ENCODE data around the gene KLK13. TPM values are rescaled to one million over a fixed set of nuclear protein-coding genes. Genes with fewer than 3 reads are reported as not detected.

The KLK13 gene
- total RNA-seq, 1 experiment from 2014 or later, result not detected

DNA sequence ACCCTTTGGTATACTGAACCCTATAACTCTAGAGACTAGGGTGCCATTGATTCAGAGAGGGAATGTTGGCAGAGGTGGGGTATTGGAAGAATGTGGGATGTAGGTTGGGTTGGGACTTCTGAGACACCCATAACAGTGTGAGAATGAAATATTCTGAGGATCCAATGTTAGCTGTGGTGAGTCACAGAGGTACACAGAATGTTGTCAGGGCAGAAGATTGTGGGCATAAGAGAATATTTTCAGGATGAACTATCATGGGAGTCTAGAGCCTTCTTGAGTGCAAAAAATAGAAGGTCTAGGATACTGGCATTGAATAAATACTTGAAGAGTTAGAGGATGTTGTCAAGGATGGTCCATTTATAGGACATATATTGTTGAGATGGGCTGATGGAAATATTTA lies 9.0 kb downstream of the KLK13 start:
- DNase-seq (ENCODE audit: low spot score), result no peak
- no peaks in the 10 kb centered on the region for H3K9me3 ChIP-seq (ENCODE audit: low read depth, low read length, poor library complexity, severe bottlenecking)
- intact Hi-C loops (cut with micrococcal nuclease; ENCODE audit: unreplicated experiment), result no loop called here
- no peak for TF ChIP-seq EZH2 (IDR thresholded peaks at IDR 0.05; ENCODE audit: borderline replicate concordance, low read depth, low read length, poor library complexity, severe bottlenecking)
- TF ChIP-seq, protein P1, sequence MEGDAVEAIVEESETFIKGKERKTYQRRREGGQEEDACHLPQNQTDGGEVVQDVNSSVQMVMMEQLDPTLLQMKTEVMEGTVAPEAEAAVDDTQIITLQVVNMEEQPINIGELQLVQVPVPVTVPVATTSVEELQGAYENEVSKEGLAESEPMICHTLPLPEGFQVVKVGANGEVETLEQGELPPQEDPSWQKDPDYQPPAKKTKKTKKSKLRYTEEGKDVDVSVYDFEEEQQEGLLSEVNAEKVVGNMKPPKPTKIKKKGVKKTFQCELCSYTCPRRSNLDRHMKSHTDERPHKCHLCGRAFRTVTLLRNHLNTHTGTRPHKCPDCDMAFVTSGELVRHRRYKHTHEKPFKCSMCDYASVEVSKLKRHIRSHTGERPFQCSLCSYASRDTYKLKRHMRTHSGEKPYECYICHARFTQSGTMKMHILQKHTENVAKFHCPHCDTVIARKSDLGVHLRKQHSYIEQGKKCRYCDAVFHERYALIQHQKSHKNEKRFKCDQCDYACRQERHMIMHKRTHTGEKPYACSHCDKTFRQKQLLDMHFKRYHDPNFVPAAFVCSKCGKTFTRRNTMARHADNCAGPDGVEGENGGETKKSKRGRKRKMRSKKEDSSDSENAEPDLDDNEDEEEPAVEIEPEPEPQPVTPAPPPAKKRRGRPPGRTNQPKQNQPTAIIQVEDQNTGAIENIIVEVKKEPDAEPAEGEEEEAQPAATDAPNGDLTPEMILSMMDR (conservative IDR thresholded peaks at IDR 0.05; ENCODE audit: low read depth, low read length), result no peak
- ChIA-PET POLR2A (ENCODE audit: low non-redundant PET) (no interaction called here), CTCF (no interaction called here)
- H3K27me3 ChIP-seq (replicated peaks; ENCODE audit: insufficient read depth, low read depth, low read length, poor library complexity), result peaks cover 32% of the 10 kb centered on the region
- BruUV-seq (replicated peaks), result no TSS peak
- H3K36me3 ChIP-seq (ENCODE audit: insufficient read depth, low read length, poor library complexity, severe bottlenecking), result no peaks in the 10 kb centered on the region
- no peaks in the 10 kb centered on the region for H3K4me1 ChIP-seq (ENCODE audit: insufficient read depth, low read length, poor library complexity, severe bottlenecking)
- H3K27ac ChIP-seq (ENCODE audit: low read depth, low read length, poor library complexity, severe bottlenecking), result no peak overlapping the region
- H3K4me3 ChIP-seq (ENCODE audit: low read depth, low read length, poor library complexity, severe bottlenecking), result no peak overlapping the region

DNA sequence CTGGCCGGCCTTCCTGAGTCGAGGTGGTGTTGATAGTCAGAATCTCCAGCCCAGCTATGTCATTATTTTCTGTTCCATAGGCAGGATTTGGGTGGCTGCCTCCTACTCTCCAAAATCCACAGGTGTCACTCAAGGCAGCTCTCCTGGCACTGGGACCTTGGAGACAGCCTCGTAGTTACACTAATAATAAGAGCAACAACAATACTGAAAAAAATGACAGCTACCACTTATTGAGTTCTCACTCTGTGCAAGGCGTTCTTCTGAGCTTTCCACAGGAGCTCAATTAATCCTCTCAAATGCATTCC lies 17.9 kb downstream of the KLK13 start:
- ChIA-PET CTCF (no interaction called here), POLR2A (ENCODE audit: low non-redundant PET) (interaction anchor here (0.5 kb wide), 1 partner anchor 458 kb away, joined by 5 read pairs; no protein-coding TSS in a partner anchor)
- H3K9me3 ChIP-seq (ENCODE audit: low read depth, low read length, poor library complexity, severe bottlenecking), result no peaks in the 10 kb centered on the region
- no peaks in the 10 kb centered on the region for H3K36me3 ChIP-seq (ENCODE audit: insufficient read depth, low read length, poor library complexity, severe bottlenecking)
- peaks cover under 1% of the 10 kb centered on the region for H3K27me3 ChIP-seq (replicated peaks; ENCODE audit: insufficient read depth, low read depth, low read length, poor library complexity)
- H3K4me1 ChIP-seq (ENCODE audit: insufficient read depth, low read length, poor library complexity, severe bottlenecking), result no peaks in the 10 kb centered on the region
- H3K27ac ChIP-seq (ENCODE audit: low read depth, low read length, poor library complexity, severe bottlenecking), result no peak overlapping the region
- TF ChIP-seq EZH2 (IDR thresholded peaks at IDR 0.05; ENCODE audit: borderline replicate concordance, low read depth, low read length, poor library complexity, severe bottlenecking), result no peak
- TF ChIP-seq, protein P1 (conservative IDR thresholded peaks at IDR 0.05; ENCODE audit: low read depth, low read length), result no peak
- DNase-seq (ENCODE audit: low spot score), result no peak
- no peak overlapping the region for H3K4me3 ChIP-seq (ENCODE audit: low read depth, low read length, poor library complexity, severe bottlenecking)
- no TSS peak for BruUV-seq (replicated peaks)
- intact Hi-C loops (cut with micrococcal nuclease; ENCODE audit: unreplicated experiment), result no loop called here

GRCh38 chr19:51044327-51044726 lies 20.6 kb downstream of the KLK13 start:
- TF ChIP-seq EZH2 (IDR thresholded peaks at IDR 0.05; ENCODE audit: borderline replicate concordance, low read depth, low read length, poor library complexity, severe bottlenecking), result no peak
- TF ChIP-seq, protein P1 (conservative IDR thresholded peaks at IDR 0.05; ENCODE audit: low read depth, low read length), result no peak
- H3K27me3 ChIP-seq (replicated peaks; ENCODE audit: insufficient read depth, low read depth, low read length, poor library complexity), result no peaks in the 10 kb centered on the region
- intact Hi-C loops (cut with micrococcal nuclease; ENCODE audit: unreplicated experiment), result no loop called here
- DNase-seq (ENCODE audit: low spot score), result no peak
- no peak overlapping the region for H3K4me3 ChIP-seq (ENCODE audit: low read depth, low read length, poor library complexity, severe bottlenecking)
- H3K4me1 ChIP-seq (ENCODE audit: insufficient read depth, low read length, poor library complexity, severe bottlenecking), result no peaks in the 10 kb centered on the region
- H3K27ac ChIP-seq (ENCODE audit: low read depth, low read length, poor library complexity, severe bottlenecking), result no peak overlapping the region
- ChIA-PET POLR2A (ENCODE audit: low non-redundant PET) (no interaction called here), CTCF (no interaction called here)
- H3K9me3 ChIP-seq (ENCODE audit: low read depth, low read length, poor library complexity, severe bottlenecking), result no peaks in the 10 kb centered on the region
- BruUV-seq (replicated peaks), result no TSS peak
- no peaks in the 10 kb centered on the region for H3K36me3 ChIP-seq (ENCODE audit: insufficient read depth, low read length, poor library complexity, severe bottlenecking)

Data from A673 (cell line).